ENCODE results near the gene PNKD.

The PNKD gene

GRCh38 chr2:218395090-218395444, 124.7 kb downstream of the PNKD start:
- peaks cover 33% of the 10 kb centered on the region for H3K4me1 ChIP-seq (ENCODE audit: insufficient read depth, low read length, poor library complexity, severe bottlenecking)
- H3K9me3 ChIP-seq (ENCODE audit: insufficient read depth, low read depth, low read length) = no peaks in the 10 kb centered on the region
- H3K27me3 ChIP-seq (ENCODE audit: insufficient read depth, low read length, poor library complexity, severe bottlenecking) = no peaks in the 10 kb centered on the region
- peak overlapping the region; percentile 63 for H3K9ac ChIP-seq (ENCODE audit: low read depth, low read length, poor library complexity, severe bottlenecking)
- no peak overlapping the region for H2AFZ ChIP-seq (ENCODE audit: low read length)
- H3K4me3 ChIP-seq (ENCODE audit: low read length, poor library complexity, severe bottlenecking) = no peak overlapping the region
- no peaks in the 10 kb centered on the region for H3K36me3 ChIP-seq (ENCODE audit: insufficient read depth, low read length)
- H3K9me2 ChIP-seq (replicated peaks; ENCODE audit: low read depth, low read length) = no peaks in the 10 kb centered on the region
- H4K20me1 ChIP-seq (ENCODE audit: insufficient read depth, low read length, poor library complexity, severe bottlenecking) = no peaks in the 10 kb centered on the region
- TF ChIP-seq EZH2phosphoT487 (IDR thresholded peaks at IDR 0.05; ENCODE audit: borderline replicate concordance) (no peak), CTCF (conservative IDR thresholded peaks at IDR 0.05; ENCODE audit: low read length) (no peak)
- H3F3A ChIP-seq (ENCODE audit: low read depth) = 0 out of 2 replicates have a peak, but pooled peaks cover 2% of the 10 kb centered on the region
- peaks cover 20% of the 10 kb centered on the region for H3K79me2 ChIP-seq (ENCODE audit: insufficient read depth, low read length)
- peak overlapping the region; percentile 74 for H3K4me2 ChIP-seq (ENCODE audit: low read depth, low read length, poor library complexity, severe bottlenecking)

- Histone ChIP-seq H3K9me3 (ENCODE audit: insufficient read depth, low read depth, low read length) (no peaks in the 10 kb centered on the region), H3K4me2 (ENCODE audit: low read depth, low read length, poor library complexity, severe bottlenecking) (peak overlapping the region; percentile 74), H3K4me1 (ENCODE audit: insufficient read depth, low read length, poor library complexity, severe bottlenecking) (peaks cover 33% of the 10 kb centered on the region), H3F3A (ENCODE audit: low read depth) (0 out of 2 replicates have a peak, but pooled peaks cover 2% of the 10 kb centered on the region), H4K20me1 (ENCODE audit: insufficient read depth, low read length, poor library complexity, severe bottlenecking) (no peaks in the 10 kb centered on the region), H3K9ac (ENCODE audit: low read depth, low read length, poor library complexity, severe bottlenecking) (peak overlapping the region; percentile 63), H2AFZ (ENCODE audit: low read length) (peak overlapping the region; percentile 90), H3K4me3 (ENCODE audit: low read length, poor library complexity, severe bottlenecking) (peak overlapping the region; percentile 84), H3K27me3 (ENCODE audit: insufficient read depth, low read length, poor library complexity, severe bottlenecking) (no peaks in the 10 kb centered on the region), H3K9me2 (replicated peaks; ENCODE audit: low read depth, low read length) (no peaks in the 10 kb centered on the region), H3K79me2 (ENCODE audit: insufficient read depth, low read length) (peaks cover 24% of the 10 kb centered on the region), H3K36me3 (ENCODE audit: insufficient read depth, low read length) (no peaks in the 10 kb centered on the region)
- TF ChIP-seq EZH2phosphoT487 (IDR thresholded peaks at IDR 0.05; ENCODE audit: borderline replicate concordance) = no peak
- no peak for TF ChIP-seq CTCF (conservative IDR thresholded peaks at IDR 0.05; ENCODE audit: low read length)
Observed at GRCh38 chr2:218395456-218395825, 125.1 kb downstream of the PNKD start.

- H3K4me1 ChIP-seq (ENCODE audit: insufficient read depth, low read length, poor library complexity, severe bottlenecking) = peaks cover 35% of the 10 kb centered on the region
- H3K9me2 ChIP-seq (replicated peaks; ENCODE audit: low read depth, low read length) = no peaks in the 10 kb centered on the region
- peaks cover 30% of the 10 kb centered on the region for H3K79me2 ChIP-seq (ENCODE audit: insufficient read depth, low read length)
- H3K9ac ChIP-seq (ENCODE audit: low read depth, low read length, poor library complexity, severe bottlenecking) = peak overlapping the region; percentile 83
- H3K36me3 ChIP-seq (ENCODE audit: insufficient read depth, low read length) = no peaks in the 10 kb centered on the region
- no peaks in the 10 kb centered on the region for H3K27me3 ChIP-seq (ENCODE audit: insufficient read depth, low read length, poor library complexity, severe bottlenecking)
- H3K4me3 ChIP-seq (ENCODE audit: low read length, poor library complexity, severe bottlenecking) = peak overlapping the region; percentile 84
- H3K9me3 ChIP-seq (ENCODE audit: insufficient read depth, low read depth, low read length) = no peaks in the 10 kb centered on the region
- 0 out of 2 replicates have a peak, but pooled peaks cover 2% of the 10 kb centered on the region for H3F3A ChIP-seq (ENCODE audit: low read depth)
- H3K4me2 ChIP-seq (ENCODE audit: low read depth, low read length, poor library complexity, severe bottlenecking) = peak overlapping the region; percentile 74
- peaks cover 1% of the 10 kb centered on the region for H4K20me1 ChIP-seq (ENCODE audit: insufficient read depth, low read length, poor library complexity, severe bottlenecking)
- TF ChIP-seq EZH2phosphoT487 (IDR thresholded peaks at IDR 0.05; ENCODE audit: borderline replicate concordance) = no peak
- TF ChIP-seq CTCF (conservative IDR thresholded peaks at IDR 0.05; ENCODE audit: low read length) = peak; percentile 74
- peak overlapping the region; percentile 90 for H2AFZ ChIP-seq (ENCODE audit: low read length)
Observed at GRCh38 chr2:218395826-218396687, 125.7 kb downstream of the PNKD start.
